ENCODE results near the gene ASL. TPM values are rescaled to one million over a fixed set of nuclear protein-coding genes. Genes with fewer than 3 reads are reported as not detected.

The ASL gene
- total RNA-seq, 1 experiment from 2014 or later, result 46.9 TPM

GRCh38 chr7:66140924-66141323 lies 65.3 kb downstream of the ASL start:
- no peak overlapping the region for H3K9ac ChIP-seq (ENCODE audit: low read length)
- H3K4me1 ChIP-seq (ENCODE audit: control insufficient read depth in 1 of 2, insufficient read depth in 2 of 2, low read length in 2 of 2), result peaks cover 15 to 29% of the 10 kb centered on the region in 2 experiments
- H3K4me3 ChIP-seq (replicated peaks in 1 of 2; ENCODE audit: low read depth in 1 of 2, low read length in 2 of 2), result no peak overlapping the region
- intact Hi-C loops (cut with micrococcal nuclease), result loop anchor here (10.0 kb wide), 1 partner anchor 354 kb away; no protein-coding TSS in a partner anchor
- H3K9me3 ChIP-seq (ENCODE audit: control insufficient read depth in 1 of 2, insufficient read depth in 1 of 2, low read depth in 1 of 2, low read length in 2 of 2), result no peaks in the 10 kb centered on the region
- ATAC-seq, result peak; percentile 81
- CTCF ChIA-PET, result interaction anchor here (1.0 to 1.5 kb wide), 3 partner anchors 13 to 110 kb away, joined by 3 to 4 read pairs (median 4); no protein-coding TSS in a partner anchor
- POLR2A ChIA-PET, result no interaction called here
- RAD21 ChIA-PET (ENCODE audit: low non-redundant PET in 1 of 2, low total read pairs in 2 of 2, uncharacterized antibody in 2 of 2, unreplicated experiment in 2 of 2), result interaction anchor here in 1 of 2 experiments (0.6 kb wide), 1 partner anchor 417 kb away, joined by 4 read pairs; no protein-coding TSS in a partner anchor
- peak overlapping the region; percentile 31; the same call in 1 of the 2 replicates for H3K4me2 ChIP-seq (ENCODE audit: low read length)
- H2AFZ ChIP-seq (ENCODE audit: low read depth, low read length, poor library complexity, severe bottlenecking), result no peak overlapping the region
- peaks cover 68% of the 10 kb centered on the region for H3K79me2 ChIP-seq (ENCODE audit: insufficient read depth, low read length)
- BruUV-seq (replicated peaks), result no TSS peak
- no peaks in the 10 kb centered on the region for H4K20me1 ChIP-seq (ENCODE audit: insufficient read depth)
- no peaks in the 10 kb centered on the region for H3K27me3 ChIP-seq (ENCODE audit: insufficient read depth, low read length)
- TF ChIP-seq CTCF (IDR thresholded peaks at IDR 0.05 in 2 of 3, conservative IDR thresholded peaks at IDR 0.05 in 1 of 3; ENCODE audit: borderline replicate concordance in 1 of 3, insufficient read depth in 1 of 3, low read depth in 2 of 3, low read length in 2 of 3), result peak in 2 of 3 experiments; percentile 50 to 51; a peak in 4 of 6 replicates
- no peak for TF ChIP-seq POLR2AphosphoS5 (IDR thresholded peaks at IDR 0.05; ENCODE audit: low read depth, low read length)
- no peak for TF ChIP-seq MAX (IDR thresholded peaks at IDR 0.05)
- TF ChIP-seq ZBTB33 (IDR thresholded peaks at IDR 0.05; ENCODE audit: extremely low read depth, insufficient replicate concordance, low read length), result no peak
- peak; percentile 70 for TF ChIP-seq RAD21 (IDR thresholded peaks at IDR 0.05; ENCODE audit: low read depth)
- no peak for TF ChIP-seq CEBPB (IDR thresholded peaks at IDR 0.05; ENCODE audit: low read depth)
- peaks cover 9 to 33% of the 10 kb centered on the region in 2 experiments; a peak in 2 of 4 replicates for H3K36me3 ChIP-seq (ENCODE audit: control insufficient read depth in 1 of 2, insufficient read depth in 2 of 2, low read length in 2 of 2)
- no peak for DNase-seq (ENCODE audit: low read depth, low spot score)
- H3K27ac ChIP-seq (ENCODE audit: low read depth, low read length), result 0 out of 2 replicates have a peak overlapping the region, but pooled peaks have one; percentile 47
- no peaks in the 10 kb centered on the region for H3K9me2 ChIP-seq (ENCODE audit: insufficient read depth)
